Endothelial cell of umbilical vein (primary cell): ENCODE data around the gene SPEF2. TPM values are rescaled to one million over a fixed set of nuclear protein-coding genes. Genes with fewer than 3 reads are reported as not detected.

Experiments used
- BruUV-seq: library from RNA; stranded (reverse); fragments of 400-500 nt; replicated peaks from 2 replicates; lab custom pipeline; 2021; lab: Mats Ljungman, UMichigan
- CTCF ChIA-PET: fragments of 300-600, 350-600 bp; sonication (Branson Sonifier 250); formaldehyde crosslinking; loops from one replicate; lab custom pipeline; 2021; ENCODE audit warnings: antibody characterized with exemption, inconsistent platforms; lab: Charles Lee
- POLR2A ChIA-PET: fragments of 300-600, 350-600 bp; sonication (Branson Sonifier 250); formaldehyde crosslinking; loops from one replicate; lab custom pipeline; 2021; ENCODE audit warnings: antibody characterized with exemption, inconsistent platforms; lab: Charles Lee
- DNase-seq: peaks from one replicate; pipeline ENCODE4 v3.0.0-alpha.2; 2011; ENCODE audit warnings: low read depth, low spot score
- FAIRE-seq: peaks from 2 replicates; lab custom pipeline; 2011; peaks lifted over from hg19 to GRCh38; lab: Jason Lieb, UNC
- H2AFZ ChIP-seq: 2 replicates; pipeline ENCODE4 v1.6.0; 2012; ENCODE audit warnings: low read depth, low read length, control low read depth, inconsistent platforms
- H3K27ac ChIP-seq: 2 replicates; pipeline ENCODE4 v1.5.1; 2011; ENCODE audit warnings: low read depth, mild to moderate bottlenecking, control low read depth, low read length, moderate library complexity; ENCODE audit not compliant: insufficient read depth
- H3K27me3 ChIP-seq, 2 experiments: 2 replicates each; pipeline versions ENCODE4 v1.6.0 to v1.6.1; 2011; ENCODE audit warnings: low read length in 2 of 2, mixed read lengths in 1 of 2; ENCODE audit not compliant: control insufficient read depth in 2 of 2, insufficient read depth in 2 of 2
- H3K36me3 ChIP-seq, 2 experiments: 2 replicates in 1 of 2; 3 replicates in 1 of 2; pipeline ENCODE4 v1.5.1; 2011; ENCODE audit warnings: low read length in 2 of 2, mild to moderate bottlenecking in 1 of 2, moderate library complexity in 1 of 2; ENCODE audit not compliant: control insufficient read depth in 2 of 2, insufficient read depth in 2 of 2; ENCODE audit errors: extremely low read depth in 1 of 2
- H3K4me1 ChIP-seq: 3 replicates; pipeline ENCODE4 v1.5.1; 2011; ENCODE audit warnings: mild to moderate bottlenecking, low read length; ENCODE audit not compliant: control insufficient read depth, insufficient read depth; ENCODE audit errors: extremely low read depth
- H3K4me2 ChIP-seq: 2 replicates; pipeline ENCODE4 v1.6.1; 2011; ENCODE audit warnings: low read length, control low read depth, mixed read lengths; ENCODE audit not compliant: insufficient read depth
- H3K4me3 ChIP-seq, 3 experiments: fragments of 200-600 bp in 1 of 3; sonication (generic), shearing (Covaris generic) in 1 of 3; replicated peaks in 1 of 3; 2 replicates each; pipeline ENCODE4 v1.5.1; 2011 to 2016; ENCODE audit warnings: control low read depth in 3 of 3, low read length in 3 of 3, mild to moderate bottlenecking in 2 of 3, inconsistent platforms in 1 of 3, low read depth in 1 of 3, moderate library complexity in 1 of 3; ENCODE audit not compliant: insufficient read depth in 1 of 3
- H3K79me2 ChIP-seq: 2 replicates; pipeline ENCODE4 v1.6.0; 2012; ENCODE audit warnings: low read length, inconsistent platforms; ENCODE audit not compliant: control insufficient read depth, insufficient read depth
- H3K9ac ChIP-seq: replicated peaks from 2 replicates; pipeline ENCODE3; 2011; ENCODE audit warnings: low read length, control low read depth; ENCODE audit not compliant: insufficient read depth; ENCODE audit errors: extremely low read depth
- H3K9me1 ChIP-seq: replicated peaks from 3 replicates; pipeline ENCODE4 v1.6.0; 2011; ENCODE audit warnings: mild to moderate bottlenecking, low read length; ENCODE audit not compliant: control insufficient read depth, insufficient read depth; ENCODE audit errors: extremely low read depth
- H3K9me3 ChIP-seq: replicated peaks from 2 replicates; pipeline ENCODE4 v1.5.1; 2012; ENCODE audit warnings: low read length, inconsistent platforms; ENCODE audit not compliant: control insufficient read depth, insufficient read depth
- H4K20me1 ChIP-seq: replicated peaks from 2 replicates; pipeline ENCODE3; 2011; ENCODE audit warnings: mild to moderate bottlenecking, low read length; ENCODE audit not compliant: control insufficient read depth, insufficient read depth; ENCODE audit errors: extremely low read depth
- EZH2 ChIP-seq: IDR thresholded peaks from 2 replicates; pipeline ENCODE4 v1.6.1; 2012; ENCODE audit warnings: borderline replicate concordance, low read depth, mild to moderate bottlenecking, moderate library complexity, low read length, inconsistent platforms; ENCODE audit not compliant: severe bottlenecking
- FOS ChIP-seq: IDR thresholded peaks from 2 replicates; pipeline ENCODE4 v1.6.1; 2011; ENCODE audit warnings: mild to moderate bottlenecking, low read length, moderate library complexity, borderline replicate concordance; ENCODE audit not compliant: insufficient read depth
- GATA2 ChIP-seq: IDR thresholded peaks from 2 replicates; pipeline ENCODE4 v1.7.0; 2011; ENCODE audit warnings: low read depth, mild to moderate bottlenecking, moderate library complexity, mixed read lengths, low read length; ENCODE audit not compliant: insufficient read length, insufficient read depth
- JUN ChIP-seq: IDR thresholded peaks from 2 replicates; pipeline ENCODE4 v1.6.1; 2011; ENCODE audit warnings: borderline replicate concordance, low read depth; ENCODE audit not compliant: insufficient read length, insufficient read depth
- MYC ChIP-seq: IDR thresholded peaks from one replicate; pipeline ENCODE4 v1.6.1; 2011; ENCODE audit warnings: mild to moderate bottlenecking, low read depth, low read length
- POLR2A ChIP-seq: IDR thresholded peaks from 2 replicates; pipeline ENCODE4 v1.6.1; 2012; ENCODE audit warnings: low read depth, mild to moderate bottlenecking, control low read depth, low read length
- POLR2AphosphoS5 ChIP-seq: IDR thresholded peaks from 2 replicates; pipeline ENCODE4 v1.6.1; 2012; ENCODE audit warnings: low read depth, mild to moderate bottlenecking, control low read depth, low read length, moderate library complexity; ENCODE audit not compliant: insufficient read depth
- dilution Hi-C: fragments of 300-500 bp; cut with MboI; formaldehyde crosslinking; loops from one replicate; pipeline ENCODE4 v1.15.0; 2019; ENCODE audit warnings: low sequenced_read_pairs; ENCODE audit not compliant: extremely low pct_ligation_motif_present
- intact Hi-C: fragments of 100-400 bp; cut with micrococcal nuclease; formaldehyde crosslinking; loops from one replicate; pipeline ENCODE4 v1.10.0; 2022
- polyA plus RNA-seq, 4 experiments: library from polyadenylated mRNA; depleted of rRNA in 3 of 4; stranded (reverse) in 3 of 4; unstranded in 1 of 4; fragments of >200 nt; gene quantifications; 2 replicates each; pipeline versions ENCODE4 v1.2.1 to v1.2.3, GENCODE V29; 2011 to 2012; ENCODE audit warnings: missing spikeins in 1 of 4
- total RNA-seq: library from RNA; stranded (reverse); gene quantifications from 2 replicates; pipeline ENCODE4 v1.2.3, GENCODE V29; 2021
- TF ChIP-seq, protein P1 (sequence below): IDR thresholded peaks from 2 replicates; pipeline ENCODE4 v1.6.1; 2011; ENCODE audit not compliant: insufficient read depth, insufficient read length
- TF ChIP-seq, protein P2 (sequence below), 2 donors: IDR thresholded peaks; 1 replicate in 1 of 2; 2 replicates in 1 of 2; pipeline ENCODE4 v1.5.1; 2011; ENCODE audit warnings: low read length in 2 of 2, mild to moderate bottlenecking in 2 of 2, moderate library complexity in 2 of 2, control low read depth in 1 of 2, inconsistent platforms in 1 of 2, low read depth in 1 of 2; ENCODE audit not compliant: insufficient read depth in 1 of 2; ENCODE audit errors: extremely low read depth in 1 of 2

The SPEF2 gene
- total and polyA plus RNA-seq, 2 donors (not counting 3 experiments of a cell fraction or from before 2014, with no cell fraction given): 0.28 to 0.73 TPM

DNA sequence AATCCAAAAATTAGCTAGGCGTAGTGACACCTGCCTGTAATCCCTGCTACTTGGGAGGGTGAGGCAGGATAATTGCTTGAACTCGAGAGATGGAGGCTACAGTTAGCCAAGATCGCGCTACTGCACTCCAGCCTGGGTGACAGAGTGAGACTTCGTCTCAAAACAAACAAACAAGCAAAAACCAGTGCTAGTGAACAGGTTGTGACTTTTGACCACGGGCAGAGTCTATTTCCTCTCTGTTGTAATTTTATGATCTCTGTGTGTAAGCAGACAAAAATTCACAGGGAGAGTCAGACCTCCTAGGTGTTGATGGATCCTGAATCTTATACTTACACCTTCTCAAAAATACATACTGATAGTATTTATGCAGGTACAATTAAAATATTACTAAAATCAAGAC lies 65.8 kb downstream of the SPEF2 start:
- H3K27me3 ChIP-seq: no peaks in the 10 kb centered on the region
- H3K36me3 ChIP-seq: no peaks in the 10 kb centered on the region
- H3K27ac ChIP-seq: no peak overlapping the region
- H3K9me1 ChIP-seq: no peaks in the 10 kb centered on the region
- no peak overlapping the region for H2AFZ ChIP-seq
- H3K9ac ChIP-seq: no peak overlapping the region
- H4K20me1 ChIP-seq: no peaks in the 10 kb centered on the region
- FAIRE-seq: no peak
- H3K4me1 ChIP-seq: no peaks in the 10 kb centered on the region
- H3K4me3 ChIP-seq: no peak overlapping the region
- ChIA-PET POLR2A (no interaction called here), CTCF (no interaction called here)
- no peaks in the 10 kb centered on the region for H3K79me2 ChIP-seq
- no peaks in the 10 kb centered on the region for H3K9me3 ChIP-seq
- no TSS peak for BruUV-seq
- no peak for TF ChIP-seq GATA2
- TF ChIP-seq JUN: no peak
- TF ChIP-seq POLR2AphosphoS5: no peak
- no peak for TF ChIP-seq FOS
- TF ChIP-seq POLR2A: no peak
- TF ChIP-seq, protein P1, sequence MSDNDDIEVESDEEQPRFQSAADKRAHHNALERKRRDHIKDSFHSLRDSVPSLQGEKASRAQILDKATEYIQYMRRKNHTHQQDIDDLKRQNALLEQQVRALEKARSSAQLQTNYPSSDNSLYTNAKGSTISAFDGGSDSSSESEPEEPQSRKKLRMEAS: no peak
- TF ChIP-seq EZH2: no peak
- TF ChIP-seq, protein P2, sequence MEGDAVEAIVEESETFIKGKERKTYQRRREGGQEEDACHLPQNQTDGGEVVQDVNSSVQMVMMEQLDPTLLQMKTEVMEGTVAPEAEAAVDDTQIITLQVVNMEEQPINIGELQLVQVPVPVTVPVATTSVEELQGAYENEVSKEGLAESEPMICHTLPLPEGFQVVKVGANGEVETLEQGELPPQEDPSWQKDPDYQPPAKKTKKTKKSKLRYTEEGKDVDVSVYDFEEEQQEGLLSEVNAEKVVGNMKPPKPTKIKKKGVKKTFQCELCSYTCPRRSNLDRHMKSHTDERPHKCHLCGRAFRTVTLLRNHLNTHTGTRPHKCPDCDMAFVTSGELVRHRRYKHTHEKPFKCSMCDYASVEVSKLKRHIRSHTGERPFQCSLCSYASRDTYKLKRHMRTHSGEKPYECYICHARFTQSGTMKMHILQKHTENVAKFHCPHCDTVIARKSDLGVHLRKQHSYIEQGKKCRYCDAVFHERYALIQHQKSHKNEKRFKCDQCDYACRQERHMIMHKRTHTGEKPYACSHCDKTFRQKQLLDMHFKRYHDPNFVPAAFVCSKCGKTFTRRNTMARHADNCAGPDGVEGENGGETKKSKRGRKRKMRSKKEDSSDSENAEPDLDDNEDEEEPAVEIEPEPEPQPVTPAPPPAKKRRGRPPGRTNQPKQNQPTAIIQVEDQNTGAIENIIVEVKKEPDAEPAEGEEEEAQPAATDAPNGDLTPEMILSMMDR (IDR thresholded peaks at IDR 0.05; ENCODE audit: extremely low read depth in 1 of 2, insufficient read depth in 1 of 2, low read depth in 1 of 2, low read length in 2 of 2): no peak
- TF ChIP-seq MYC: no peak
- H3K4me2 ChIP-seq: no peak overlapping the region
- dilution Hi-C loops (no loop called here), intact Hi-C loops (no loop called here)
- DNase-seq: no peak
